Measurements from ENCODE around the gene SUCNR1.

- TF ChIP-seq POLR2AphosphoS5 (IDR thresholded peaks at IDR 0.05) (no peak), CTCF (IDR thresholded peaks at IDR 0.05) (no peak), POLR2A (IDR thresholded peaks at IDR 0.05) (no peak)
Observed at GRCh38 chr3:151875759-151876158, 2.3 kb downstream of the SUCNR1 start.
